GM19467 (cell line): Measurements from ENCODE around the gene ALG3.

ENCODE experiments used
- ATAC-seq: cut with Tn5 transposase; IDR thresholded peaks from one replicate; pipeline ENCODE4 v1.9.1; 2021; ENCODE audit warnings: mild to moderate bottlenecking, moderate library complexity; ENCODE audit not compliant: unreplicated experiment

The ALG3 gene

GRCh38 chr3:184260724-184261269, 12.0 kb upstream of the ALG3 start:
- no peak for ATAC-seq

GRCh38 chr3:184259878-184260723, 11.3 kb upstream of the ALG3 start:
- no peak for ATAC-seq

GRCh38 chr3:184259396-184259877, 10.7 kb upstream of the ALG3 start:
- no peak for ATAC-seq

DNA sequence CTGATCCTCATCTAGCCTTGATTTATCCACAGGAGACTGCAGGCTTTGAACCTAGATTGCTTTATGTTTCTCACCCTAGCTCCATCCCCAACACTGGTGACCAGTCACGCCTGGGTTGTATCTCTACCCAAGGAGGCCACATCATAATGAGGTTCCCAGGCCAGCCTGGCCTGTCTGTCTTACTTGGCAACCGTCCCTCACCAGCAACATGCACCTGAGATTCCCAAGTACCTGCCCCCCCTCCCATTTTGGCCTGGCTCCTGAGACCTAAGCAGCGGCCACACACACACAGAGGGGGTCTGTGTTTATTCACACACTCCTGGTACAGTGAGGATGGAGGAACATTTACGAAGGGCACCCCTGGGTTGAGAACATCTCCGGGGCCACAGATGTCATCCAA, 10.2 kb upstream of the ALG3 start:
- no peak for ATAC-seq

- no peak for ATAC-seq
Measured at GRCh38 chr3:184257083-184257915, 8.5 kb upstream of the ALG3 start.

GRCh38 chr3:184255291-184256039, 6.7 kb upstream of the ALG3 start:
- ATAC-seq, result no peak

- ATAC-seq, result peak; percentile 57
Measured at GRCh38 chr3:184250167-184250828, 1.5 kb upstream of the ALG3 start.

DNA sequence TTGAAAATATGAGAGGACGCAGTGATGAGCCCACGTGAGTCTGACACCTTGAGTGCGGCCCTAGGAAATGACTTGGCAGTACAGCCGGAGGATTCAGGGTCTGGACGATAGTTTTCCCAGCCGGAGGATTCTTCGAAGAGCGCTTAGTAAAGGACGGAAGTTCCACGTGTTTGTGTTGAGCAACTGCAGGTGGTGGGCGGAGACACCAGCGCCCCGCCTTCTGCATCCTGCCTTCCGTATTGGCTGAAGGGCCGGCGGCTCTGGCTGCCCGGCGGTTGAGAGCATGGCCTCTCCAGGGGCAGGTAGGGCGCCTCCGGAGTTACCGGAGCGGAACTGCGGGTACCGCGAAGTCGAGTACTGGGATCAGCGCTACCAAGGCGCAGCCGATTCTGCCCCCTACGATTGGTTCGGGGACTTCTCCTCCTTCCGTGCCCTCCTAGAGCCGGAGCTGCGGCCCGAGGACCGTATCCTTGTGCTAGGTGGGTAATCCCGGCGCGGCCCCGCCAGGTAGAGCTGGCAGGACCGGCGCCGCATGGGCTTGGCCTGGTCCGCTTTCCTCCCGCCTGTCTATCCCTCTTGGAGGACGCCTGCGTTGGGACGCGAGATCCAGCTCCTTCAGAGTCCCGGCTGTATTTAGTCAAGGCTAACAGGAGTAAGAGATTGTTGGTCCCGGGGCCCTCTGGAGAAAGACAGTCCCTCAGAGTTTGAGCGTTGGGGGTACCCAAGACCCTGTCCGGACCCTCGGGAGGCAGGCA, 827 bp upstream of the ALG3 start, which contains the start of gene EEF1AKMT4:
Gene EEF1AKMT4, plus strand, starts transcription at position 261 of the 755 bp plus-strand sequence. Its CDS starts 23 bp downstream, at position 284.
- peak; percentile 89 for ATAC-seq

DNA sequence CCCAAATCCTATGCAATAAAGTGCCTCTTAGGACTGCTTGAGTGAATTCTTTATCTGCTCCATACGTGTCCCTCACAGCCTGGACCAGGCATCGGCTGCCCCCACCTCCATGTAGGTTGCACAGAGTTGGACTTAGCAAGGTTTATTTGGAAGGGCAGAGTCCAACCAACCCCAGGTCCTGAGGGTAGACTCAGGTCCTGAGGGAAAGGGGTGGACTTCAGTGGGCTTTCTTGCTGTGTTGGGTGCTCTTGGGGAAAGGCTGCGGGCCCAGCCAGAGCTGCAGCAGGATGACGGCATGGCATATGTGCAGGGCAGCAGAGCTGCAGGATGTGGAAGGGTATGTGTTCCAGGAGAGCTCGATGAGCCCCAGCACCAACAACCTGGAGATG, 6.5 kb downstream of the ALG3 start:
- no peak for ATAC-seq

GRCh38 chr3:184241447-184242296, 7.1 kb downstream of the ALG3 start:
- no peak for ATAC-seq

GRCh38 chr3:184241141-184241446, 7.7 kb downstream of the ALG3 start:
- ATAC-seq, result no peak

DNA sequence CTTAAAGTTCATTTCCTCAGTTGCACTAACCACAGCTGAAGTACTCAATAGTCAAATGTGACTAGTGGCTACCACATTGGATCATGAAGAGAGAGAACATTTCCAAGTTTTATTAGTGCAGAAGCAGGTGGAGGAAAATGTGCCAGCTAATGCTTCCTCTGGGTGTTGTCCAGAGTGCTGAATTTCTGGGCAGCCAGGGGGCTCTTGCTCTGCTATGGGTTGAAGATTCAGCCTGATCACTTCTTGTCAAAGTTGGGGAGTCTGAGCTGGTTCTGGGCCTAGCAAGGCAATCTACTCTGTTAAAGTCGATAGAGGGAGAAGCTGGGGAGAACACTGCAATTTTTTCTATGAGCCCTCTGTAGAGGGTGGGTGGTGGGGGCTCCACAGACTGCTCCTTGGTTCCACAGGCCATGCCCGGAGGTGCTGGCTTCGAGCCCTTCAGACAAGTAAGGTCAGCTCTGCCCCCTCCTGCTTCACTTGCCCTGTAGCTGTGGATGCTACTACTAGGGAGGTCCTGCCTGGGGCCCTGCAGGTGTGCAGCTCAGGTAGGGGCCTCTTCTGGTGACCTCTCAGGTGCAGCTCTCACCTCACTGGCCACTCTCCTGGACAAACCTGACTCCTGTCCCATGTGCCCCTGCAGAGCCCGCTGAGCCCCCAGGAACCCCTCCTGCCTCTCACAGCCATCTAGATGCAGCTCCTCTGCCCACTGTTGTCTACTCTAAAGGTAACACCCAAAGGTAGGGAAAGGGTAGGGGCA, 8.2 kb downstream of the ALG3 start:
- no peak for ATAC-seq

- no peak for ATAC-seq
Measured at GRCh38 chr3:184239708-184240107, 9.1 kb downstream of the ALG3 start.

- no peak for ATAC-seq
Measured at GRCh38 chr3:184239221-184239620, 9.5 kb downstream of the ALG3 start.

DNA sequence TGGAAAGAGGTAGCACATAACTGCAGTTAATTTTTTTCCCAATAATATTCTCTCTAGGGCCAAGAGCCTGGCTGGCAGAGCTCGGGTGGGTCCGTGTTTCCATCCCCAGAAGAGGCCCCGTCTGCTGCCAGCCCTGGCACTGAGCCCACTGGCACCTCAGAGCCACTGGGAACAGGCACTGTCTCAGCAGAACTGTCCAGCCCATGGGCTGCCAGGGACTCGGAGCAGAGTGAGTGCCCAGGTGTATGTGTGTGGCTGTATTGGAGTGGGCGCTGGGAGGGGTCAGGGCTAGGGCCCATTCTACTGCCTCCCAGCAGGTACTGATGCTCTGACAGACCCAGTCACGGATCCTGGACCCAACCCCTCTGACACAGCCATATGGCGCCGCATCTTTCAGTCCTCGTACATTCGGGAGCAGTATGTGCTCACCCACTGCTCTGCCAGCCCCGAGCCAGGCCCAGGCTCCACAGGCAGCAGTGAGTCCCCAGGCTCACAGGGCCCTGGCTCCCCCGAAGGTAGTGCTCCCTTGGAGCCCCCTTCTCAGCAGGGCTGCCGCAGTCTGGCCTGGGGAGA, 10.4 kb downstream of the ALG3 start:
- ATAC-seq, result no peak

GRCh38 chr3:184237807-184238206, 11.0 kb downstream of the ALG3 start:
- ATAC-seq, result no peak

GRCh38 chr3:184237211-184237610, 11.6 kb downstream of the ALG3 start:
- ATAC-seq, result no peak

- ATAC-seq, result no peak
Measured at GRCh38 chr3:184236636-184237035, 12.1 kb downstream of the ALG3 start.
